ENCODE results near the gene NR2E1. TPM values are rescaled to one million over a fixed set of nuclear protein-coding genes. Genes with fewer than 3 reads are reported as not detected.

Gene NR2E1
- total RNA-seq, 1 experiment from 2014 or later: not detected

DNA sequence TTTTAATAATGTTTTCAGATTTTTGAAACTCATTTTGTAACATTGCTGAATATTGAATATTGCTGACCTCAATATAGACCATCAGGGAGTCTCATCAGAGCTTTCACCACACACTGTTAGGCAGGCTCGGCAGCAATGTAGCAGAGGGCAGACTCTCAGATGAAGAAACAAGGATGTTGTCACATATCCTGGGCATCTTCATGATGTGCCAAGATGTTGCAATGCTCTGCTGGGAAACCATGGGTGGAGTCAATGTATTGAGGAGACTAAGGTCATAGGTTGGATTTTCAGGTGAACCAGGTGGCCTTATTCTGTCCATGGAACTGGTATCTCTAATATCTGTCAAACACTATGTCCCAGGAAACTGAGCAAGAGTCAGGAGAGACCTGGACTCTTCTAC, 27.3 kb downstream of the NR2E1 start:
- DNase-seq: no peak
- H3K27ac Mint-ChIP-seq (ENCODE audit: unreplicated experiment): no peak overlapping the region
- BruUV-seq (replicated peaks): no TSS peak
- H3K9me3 Mint-ChIP-seq (ENCODE audit: low read depth, unreplicated experiment): no peaks in the 10 kb centered on the region
- intact Hi-C loops (cut with micrococcal nuclease; ENCODE audit: unreplicated experiment): no loop called here
- H3K4me3 Mint-ChIP-seq (ENCODE audit: low read depth, unreplicated experiment): no peak overlapping the region
- TF ChIP-seq, protein P1, sequence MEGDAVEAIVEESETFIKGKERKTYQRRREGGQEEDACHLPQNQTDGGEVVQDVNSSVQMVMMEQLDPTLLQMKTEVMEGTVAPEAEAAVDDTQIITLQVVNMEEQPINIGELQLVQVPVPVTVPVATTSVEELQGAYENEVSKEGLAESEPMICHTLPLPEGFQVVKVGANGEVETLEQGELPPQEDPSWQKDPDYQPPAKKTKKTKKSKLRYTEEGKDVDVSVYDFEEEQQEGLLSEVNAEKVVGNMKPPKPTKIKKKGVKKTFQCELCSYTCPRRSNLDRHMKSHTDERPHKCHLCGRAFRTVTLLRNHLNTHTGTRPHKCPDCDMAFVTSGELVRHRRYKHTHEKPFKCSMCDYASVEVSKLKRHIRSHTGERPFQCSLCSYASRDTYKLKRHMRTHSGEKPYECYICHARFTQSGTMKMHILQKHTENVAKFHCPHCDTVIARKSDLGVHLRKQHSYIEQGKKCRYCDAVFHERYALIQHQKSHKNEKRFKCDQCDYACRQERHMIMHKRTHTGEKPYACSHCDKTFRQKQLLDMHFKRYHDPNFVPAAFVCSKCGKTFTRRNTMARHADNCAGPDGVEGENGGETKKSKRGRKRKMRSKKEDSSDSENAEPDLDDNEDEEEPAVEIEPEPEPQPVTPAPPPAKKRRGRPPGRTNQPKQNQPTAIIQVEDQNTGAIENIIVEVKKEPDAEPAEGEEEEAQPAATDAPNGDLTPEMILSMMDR (IDR thresholded peaks at IDR 0.05; ENCODE audit: unreplicated experiment): no peak
- no peaks in the 10 kb centered on the region for H3K36me3 Mint-ChIP-seq (ENCODE audit: insufficient read depth, unreplicated experiment)
- no peaks in the 10 kb centered on the region for H3K4me1 Mint-ChIP-seq (ENCODE audit: low read depth, unreplicated experiment)
- H3K27me3 Mint-ChIP-seq (ENCODE audit: unreplicated experiment): no peaks in the 10 kb centered on the region
- CTCF ChIA-PET: interaction anchor here (1.0 kb wide), 1 partner anchor 16 kb away, joined by 5 read pairs; no protein-coding TSS in a partner anchor

DNA sequence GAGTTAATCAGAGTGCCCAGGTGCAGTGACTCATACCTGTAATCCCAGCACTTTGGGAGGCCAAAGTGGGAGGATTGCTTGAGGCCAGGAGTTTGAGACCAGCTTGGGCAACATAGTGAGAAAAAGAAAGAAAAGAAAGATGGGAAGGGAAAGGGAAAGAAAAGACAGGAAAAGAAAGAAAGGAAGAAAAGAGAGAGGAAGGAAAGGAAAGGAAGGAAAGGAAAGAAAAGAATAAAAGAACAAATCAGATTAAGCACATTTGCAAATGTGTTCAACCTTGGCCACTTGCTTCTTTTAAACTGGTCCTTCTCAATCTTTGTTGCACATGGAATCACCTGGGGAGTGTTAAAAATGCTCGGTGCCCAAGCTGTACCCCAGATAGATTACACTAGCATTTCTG, 28.0 kb downstream of the NR2E1 start:
- BruUV-seq (replicated peaks): no TSS peak
- CTCF ChIA-PET: no interaction called here
- no peaks in the 10 kb centered on the region for H3K27me3 Mint-ChIP-seq (ENCODE audit: unreplicated experiment)

DNA sequence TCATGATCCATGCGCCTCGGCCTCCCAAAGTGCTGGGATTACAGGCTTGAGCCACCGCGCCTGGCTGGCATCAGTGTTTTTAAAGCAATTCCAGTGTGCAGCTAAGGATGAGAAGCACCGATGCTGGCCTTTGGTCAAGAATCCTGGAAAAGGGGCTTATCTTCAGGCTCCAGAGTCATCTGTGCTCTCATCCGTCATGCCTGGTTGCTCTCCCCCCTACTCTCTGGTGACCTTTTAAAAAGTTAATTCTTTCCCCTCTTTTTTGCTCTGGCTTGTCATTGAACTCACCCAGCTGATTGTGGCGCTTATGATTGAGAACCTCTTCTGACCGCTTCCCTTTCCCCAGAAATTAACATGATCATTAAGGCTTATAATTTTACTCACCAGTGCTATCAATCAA, 28.7 kb downstream of the NR2E1 start:
- CTCF ChIA-PET: no interaction called here
- Mint-ChIP-seq H3K4me1 (ENCODE audit: low read depth, unreplicated experiment) (no peaks in the 10 kb centered on the region), H3K27me3 (ENCODE audit: unreplicated experiment) (no peaks in the 10 kb centered on the region), H3K27ac (ENCODE audit: unreplicated experiment) (no peak overlapping the region), H3K4me3 (ENCODE audit: low read depth, unreplicated experiment) (no peak overlapping the region), H3K9me3 (ENCODE audit: low read depth, unreplicated experiment) (no peaks in the 10 kb centered on the region), H3K36me3 (ENCODE audit: insufficient read depth, unreplicated experiment) (peaks cover 4% of the 10 kb centered on the region)
- TF ChIP-seq, protein P1 (IDR thresholded peaks at IDR 0.05; ENCODE audit: unreplicated experiment): no peak
- BruUV-seq (replicated peaks): no TSS peak
- DNase-seq: no peak
- intact Hi-C loops (cut with micrococcal nuclease; ENCODE audit: unreplicated experiment): no loop called here

More for the DNA sequence above, 28.0 kb downstream of the NR2E1 start:
- intact Hi-C loops (cut with micrococcal nuclease; ENCODE audit: unreplicated experiment): no loop called here
- H3K27ac Mint-ChIP-seq (ENCODE audit: unreplicated experiment): no peak overlapping the region
- no peaks in the 10 kb centered on the region for H3K9me3 Mint-ChIP-seq (ENCODE audit: low read depth, unreplicated experiment)
- no peak for DNase-seq
- TF ChIP-seq, protein P1 (IDR thresholded peaks at IDR 0.05; ENCODE audit: unreplicated experiment): no peak
- no peak overlapping the region for H3K4me3 Mint-ChIP-seq (ENCODE audit: low read depth, unreplicated experiment)
- H3K36me3 Mint-ChIP-seq (ENCODE audit: insufficient read depth, unreplicated experiment): peaks cover 4% of the 10 kb centered on the region
- no peaks in the 10 kb centered on the region for H3K4me1 Mint-ChIP-seq (ENCODE audit: low read depth, unreplicated experiment)

DNA sequence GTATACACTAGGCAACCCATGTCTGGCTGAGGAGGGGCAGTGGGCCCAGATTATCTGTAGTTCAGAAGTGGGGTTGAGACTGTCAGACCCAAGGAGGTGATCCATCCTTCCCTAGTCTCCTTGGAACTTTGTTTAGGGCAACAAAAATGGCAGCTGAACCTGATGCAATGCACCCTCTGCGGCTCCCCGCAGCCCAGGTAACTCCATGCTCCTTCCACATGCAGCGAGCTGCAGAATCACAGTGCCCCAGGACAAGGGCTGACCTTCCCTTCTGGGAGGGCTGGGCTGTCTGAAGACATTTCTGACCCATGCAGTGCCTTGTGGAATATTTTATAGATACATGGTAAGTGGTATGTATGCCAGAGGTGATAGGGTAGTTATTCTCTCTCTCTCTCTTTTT, 29.4 kb downstream of the NR2E1 start:
- no peaks in the 10 kb centered on the region for H3K4me1 Mint-ChIP-seq (ENCODE audit: low read depth, unreplicated experiment)
- H3K27ac Mint-ChIP-seq (ENCODE audit: unreplicated experiment): no peak overlapping the region
- no peaks in the 10 kb centered on the region for H3K9me3 Mint-ChIP-seq (ENCODE audit: low read depth, unreplicated experiment)
- H3K36me3 Mint-ChIP-seq (ENCODE audit: insufficient read depth, unreplicated experiment): peaks cover 4% of the 10 kb centered on the region
- no TSS peak for BruUV-seq (replicated peaks)
- no peaks in the 10 kb centered on the region for H3K27me3 Mint-ChIP-seq (ENCODE audit: unreplicated experiment)
- TF ChIP-seq, protein P1 (IDR thresholded peaks at IDR 0.05; ENCODE audit: unreplicated experiment): no peak
- DNase-seq: no peak
- CTCF ChIA-PET: no interaction called here
- H3K4me3 Mint-ChIP-seq (ENCODE audit: low read depth, unreplicated experiment): no peak overlapping the region
- intact Hi-C loops (cut with micrococcal nuclease; ENCODE audit: unreplicated experiment): no loop called here

All from Calu3 (cell line).